ENCODE measurements around the gene NFIA.

- TF ChIP-seq EZH2 (IDR thresholded peaks at IDR 0.05) (no peak), POLR2AphosphoS5 (IDR thresholded peaks at IDR 0.05; ENCODE audit: borderline replicate concordance, low read depth, low read length) (no peak)
Measured at GRCh38 chr1:61093525-61094137, 11.3 kb downstream of the NFIA start.
